SU-DHL-6 (cell line): ENCODE results near the gene LRP3.

ENCODE experiments used
- H2AFZ ChIP-seq: fragments of 200-600 bp; sonication (generic); 2 replicates; pipeline ENCODE4 v1.6.1; 2014; ENCODE audit warnings: low read depth, mild to moderate bottlenecking, moderate library complexity, mixed read lengths, antibody characterized with exemption, low read length; ENCODE audit not compliant: severe bottlenecking
- H3F3A ChIP-seq: fragments of 200-600 bp; shearing (Covaris generic); 2 replicates; pipeline ENCODE4 v1.6.0; 2016; ENCODE audit warnings: antibody characterized with exemption, mild to moderate bottlenecking; ENCODE audit not compliant: insufficient read depth
- H3K27ac ChIP-seq: fragments of 200-600 bp; sonication (generic); 2 replicates; pipeline ENCODE4 v1.5.1; 2016; ENCODE audit warnings: low read depth, mild to moderate bottlenecking, low read length, moderate library complexity, mixed read lengths
- H3K27me3 ChIP-seq: fragments of 200-600 bp; sonication (generic), shearing (Covaris generic); 2 replicates; pipeline ENCODE4 v1.6.0; 2014; ENCODE audit warnings: mild to moderate bottlenecking, low read length
- H3K36me3 ChIP-seq: fragments of 200-600 bp; sonication (generic); 2 replicates; pipeline ENCODE4 v1.6.1; 2014; ENCODE audit warnings: mild to moderate bottlenecking, low read length, mixed read lengths
- H3K4me2 ChIP-seq: fragments of 300-600, 200-600 bp; shearing (Covaris generic), sonication (generic); 2 replicates; pipeline ENCODE4 v1.6.0; 2014; ENCODE audit warnings: low read length, low read depth, mild to moderate bottlenecking; ENCODE audit not compliant: poor library complexity, severe bottlenecking
- H3K4me3 ChIP-seq: fragments of 200-600 bp; sonication (generic); 2 replicates; pipeline ENCODE4 v1.5.1; 2014; ENCODE audit warnings: antibody characterized with exemption, low read length, mild to moderate bottlenecking, mixed read lengths; ENCODE audit not compliant: insufficient read depth, poor library complexity, severe bottlenecking
- H3K79me2 ChIP-seq: fragments of 200-600 bp; sonication (generic); 2 replicates; pipeline ENCODE4 v1.6.1; 2014; ENCODE audit warnings: mild to moderate bottlenecking, low read length, moderate library complexity; ENCODE audit not compliant: insufficient read depth
- H3K9ac ChIP-seq: fragments of 200-600 bp; sonication (generic); 2 replicates; pipeline ENCODE4 v1.7.0; 2014; ENCODE audit warnings: mild to moderate bottlenecking, low read length
- H3K9me2 ChIP-seq: fragments of 200-600 bp; sonication (generic); replicated peaks from 2 replicates; pipeline ENCODE4 v1.6.1; 2014; ENCODE audit warnings: low read length; ENCODE audit not compliant: insufficient read depth
- H3K9me3 ChIP-seq: fragments of 200-600 bp; sonication (generic); 2 replicates; pipeline ENCODE4 v1.6.1; 2014; ENCODE audit warnings: low read length, mixed read lengths; ENCODE audit not compliant: insufficient read depth
- H4K20me1 ChIP-seq: fragments of 200-600 bp; sonication (generic); 2 replicates; pipeline ENCODE4 v1.6.1; 2014; ENCODE audit warnings: low read depth, mild to moderate bottlenecking, antibody characterized with exemption, low read length, moderate library complexity, mixed read lengths
- CTCF ChIP-seq: fragments of 200-600 bp; sonication (generic); IDR thresholded peaks from one replicate; pipeline ENCODE4 v1.5.1; 2017; ENCODE audit warnings: antibody characterized with exemption, mild to moderate bottlenecking, low read length, moderate library complexity; ENCODE audit not compliant: insufficient read depth, poor library complexity, severe bottlenecking
- EZH2phosphoT487 ChIP-seq: fragments of 200-600 bp; sonication (generic), shearing (Covaris generic); conservative IDR thresholded peaks from 2 replicates; pipeline ENCODE4 v1.6.1; 2018; ENCODE audit warnings: mild to moderate bottlenecking, antibody characterized with exemption, low read length, moderate library complexity, mixed read lengths

Gene LRP3

DNA sequence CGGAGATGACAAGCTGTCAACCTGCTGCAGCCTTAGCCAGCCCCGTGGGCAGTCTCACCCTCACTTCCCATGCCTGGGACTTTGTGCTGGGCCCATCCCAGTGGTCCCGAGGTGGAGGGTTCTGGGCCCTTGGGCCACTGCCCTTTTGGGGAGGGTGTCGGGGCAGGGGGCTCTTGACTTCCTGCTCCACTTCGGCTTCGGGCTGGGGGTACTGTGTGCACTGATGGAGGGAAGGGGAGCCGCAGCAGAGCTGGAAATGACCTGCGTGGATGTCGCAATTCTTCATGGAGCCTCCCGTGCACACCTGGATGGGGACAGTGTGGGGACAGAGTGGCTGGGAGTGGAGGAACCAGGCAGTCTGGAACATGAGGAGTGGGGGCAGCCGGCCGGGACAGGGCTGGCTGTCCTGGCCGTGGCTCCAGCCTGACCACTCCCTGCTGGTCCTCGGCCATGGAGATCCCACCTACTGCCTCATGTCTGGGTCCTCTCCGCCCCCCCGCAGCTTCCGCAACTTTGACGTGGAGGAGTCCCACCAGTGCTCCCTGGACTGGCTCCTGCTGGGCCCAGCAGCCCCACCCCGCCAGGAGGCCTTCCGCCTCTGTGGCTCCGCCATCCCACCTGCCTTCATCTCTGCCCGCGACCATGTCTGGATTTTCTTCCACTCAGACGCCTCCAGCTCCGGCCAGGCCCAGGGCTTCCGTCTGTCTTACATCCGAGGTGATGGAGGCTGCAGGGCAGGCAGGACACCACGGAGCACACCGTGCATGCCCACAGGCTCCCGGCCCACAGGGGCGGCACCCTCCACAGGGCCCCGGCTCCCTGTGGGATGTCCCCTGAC is 10.2 kb downstream of the LRP3 start:
- Histone ChIP-seq H3K36me3 (no peaks in the 10 kb centered on the region), H3K9ac (no peak overlapping the region), H4K20me1 (no peaks in the 10 kb centered on the region), H3K4me2 (no peak overlapping the region), H3K27ac (no peak overlapping the region), H3K4me3 (no peak overlapping the region), H3K27me3 (no peaks in the 10 kb centered on the region), H2AFZ (no peak overlapping the region), H3K9me3 (no peaks in the 10 kb centered on the region), H3K9me2 (no peaks in the 10 kb centered on the region), H3K79me2 (no peaks in the 10 kb centered on the region), H3F3A (no peaks in the 10 kb centered on the region)
- TF ChIP-seq CTCF (no peak), EZH2phosphoT487 (no peak)

DNA sequence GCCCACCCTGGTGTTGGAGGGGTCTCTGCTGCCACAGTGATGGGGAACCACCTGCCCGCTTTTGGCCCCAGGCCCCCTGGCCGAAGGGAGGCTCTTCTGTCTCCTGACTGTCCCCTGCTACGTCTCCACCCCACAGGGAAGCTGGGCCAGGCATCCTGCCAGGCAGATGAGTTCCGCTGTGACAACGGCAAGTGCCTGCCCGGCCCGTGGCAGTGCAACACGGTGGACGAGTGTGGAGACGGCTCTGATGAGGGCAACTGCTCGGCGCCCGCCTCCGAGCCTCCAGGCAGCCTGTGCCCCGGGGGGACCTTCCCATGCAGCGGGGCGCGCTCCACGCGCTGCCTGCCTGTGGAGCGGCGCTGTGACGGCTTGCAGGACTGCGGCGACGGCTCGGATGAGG is 11.0 kb downstream of the LRP3 start:
- no peak overlapping the region for H3K4me2 ChIP-seq
- H3K9me3 ChIP-seq = no peaks in the 10 kb centered on the region
- H3F3A ChIP-seq = no peaks in the 10 kb centered on the region
- no peaks in the 10 kb centered on the region for H3K9me2 ChIP-seq
- no peaks in the 10 kb centered on the region for H3K36me3 ChIP-seq
- no peaks in the 10 kb centered on the region for H3K27me3 ChIP-seq
- H3K4me3 ChIP-seq = no peak overlapping the region
- no peak overlapping the region for H2AFZ ChIP-seq
- H3K27ac ChIP-seq = no peak overlapping the region
- H3K79me2 ChIP-seq = no peaks in the 10 kb centered on the region
- H4K20me1 ChIP-seq = no peaks in the 10 kb centered on the region
- no peak overlapping the region for H3K9ac ChIP-seq
- TF ChIP-seq EZH2phosphoT487 (no peak), CTCF (no peak)

DNA sequence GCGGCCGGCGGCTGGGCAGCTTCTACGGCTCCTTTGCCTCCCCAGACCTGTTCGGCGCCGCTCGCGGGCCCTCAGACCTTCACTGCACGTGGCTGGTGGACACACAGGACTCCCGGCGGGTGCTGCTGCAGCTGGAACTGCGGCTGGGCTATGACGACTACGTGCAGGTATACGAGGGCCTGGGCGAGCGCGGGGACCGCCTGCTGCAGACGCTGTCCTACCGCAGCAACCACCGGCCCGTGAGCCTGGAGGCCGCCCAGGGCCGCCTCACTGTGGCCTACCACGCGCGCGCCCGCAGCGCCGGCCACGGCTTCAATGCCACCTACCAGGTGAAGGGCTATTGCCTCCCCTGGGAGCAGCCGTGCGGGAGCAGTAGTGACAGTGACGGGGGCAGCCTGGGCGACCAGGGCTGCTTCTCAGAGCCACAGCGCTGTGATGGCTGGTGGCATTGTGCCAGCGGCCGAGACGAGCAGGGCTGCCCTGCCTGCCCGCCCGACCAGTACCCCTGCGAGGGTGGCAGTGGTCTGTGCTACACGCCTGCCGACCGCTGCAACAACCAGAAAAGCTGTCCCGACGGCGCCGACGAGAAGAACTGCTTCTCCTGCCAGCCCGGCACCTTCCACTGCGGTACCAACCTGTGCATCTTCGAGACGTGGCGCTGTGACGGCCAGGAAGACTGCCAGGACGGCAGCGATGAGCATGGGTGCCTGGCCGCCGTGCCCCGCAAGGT is 11.6 kb downstream of the LRP3 start:
- H3F3A ChIP-seq = no peaks in the 10 kb centered on the region
- no peak overlapping the region for H3K4me3 ChIP-seq
- H3K9me3 ChIP-seq = no peaks in the 10 kb centered on the region
- no peaks in the 10 kb centered on the region for H3K36me3 ChIP-seq
- no peaks in the 10 kb centered on the region for H4K20me1 ChIP-seq
- no peak overlapping the region for H3K27ac ChIP-seq
- no peaks in the 10 kb centered on the region for H3K27me3 ChIP-seq
- no peak overlapping the region for H3K9ac ChIP-seq
- no peak overlapping the region for H3K4me2 ChIP-seq
- TF ChIP-seq EZH2phosphoT487 (no peak), CTCF (no peak)
- H3K9me2 ChIP-seq = no peaks in the 10 kb centered on the region
- no peaks in the 10 kb centered on the region for H3K79me2 ChIP-seq
- no peak overlapping the region for H2AFZ ChIP-seq
